HG03159 (cell line): ENCODE measurements around the gene DDX24.

Experiments
- ATAC-seq: cut with Tn5 transposase; IDR thresholded peaks from one replicate; pipeline ENCODE4 v1.9.1; 2021; ENCODE audit warnings: mild to moderate bottlenecking, moderate library complexity; ENCODE audit not compliant: unreplicated experiment

The DDX24 gene

DNA sequence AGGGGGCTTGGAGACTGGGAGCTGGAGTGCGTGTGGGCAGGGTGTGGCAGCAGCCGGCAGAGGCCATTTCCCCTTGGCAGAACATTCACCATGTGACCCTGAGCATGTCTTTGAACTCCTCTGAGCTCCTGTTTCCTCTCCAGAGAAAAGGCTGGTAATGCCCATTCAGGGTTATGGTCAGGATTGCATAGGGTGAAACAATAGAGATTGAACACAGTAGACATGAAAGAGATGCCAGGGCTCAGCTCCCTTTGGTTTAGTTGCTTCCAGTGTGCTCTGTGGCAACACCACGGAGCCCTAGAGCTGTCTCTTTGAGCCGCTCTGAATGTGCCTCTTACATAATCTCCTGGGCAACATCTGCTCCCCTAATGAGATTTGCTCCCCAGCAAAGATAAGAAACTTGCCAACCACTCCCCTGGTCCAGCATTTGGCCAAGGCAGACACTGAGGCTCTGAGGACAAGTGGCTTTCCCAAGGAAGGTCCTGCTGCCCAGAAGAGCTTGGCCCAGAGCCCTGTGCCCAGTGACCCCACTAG lies 34.1 kb upstream of the DDX24 start:
- no peak for ATAC-seq

- ATAC-seq = no peak
These were observed 33.6 kb upstream of the DDX24 start for GRCh38 chr14:94114589-94115057.

DNA sequence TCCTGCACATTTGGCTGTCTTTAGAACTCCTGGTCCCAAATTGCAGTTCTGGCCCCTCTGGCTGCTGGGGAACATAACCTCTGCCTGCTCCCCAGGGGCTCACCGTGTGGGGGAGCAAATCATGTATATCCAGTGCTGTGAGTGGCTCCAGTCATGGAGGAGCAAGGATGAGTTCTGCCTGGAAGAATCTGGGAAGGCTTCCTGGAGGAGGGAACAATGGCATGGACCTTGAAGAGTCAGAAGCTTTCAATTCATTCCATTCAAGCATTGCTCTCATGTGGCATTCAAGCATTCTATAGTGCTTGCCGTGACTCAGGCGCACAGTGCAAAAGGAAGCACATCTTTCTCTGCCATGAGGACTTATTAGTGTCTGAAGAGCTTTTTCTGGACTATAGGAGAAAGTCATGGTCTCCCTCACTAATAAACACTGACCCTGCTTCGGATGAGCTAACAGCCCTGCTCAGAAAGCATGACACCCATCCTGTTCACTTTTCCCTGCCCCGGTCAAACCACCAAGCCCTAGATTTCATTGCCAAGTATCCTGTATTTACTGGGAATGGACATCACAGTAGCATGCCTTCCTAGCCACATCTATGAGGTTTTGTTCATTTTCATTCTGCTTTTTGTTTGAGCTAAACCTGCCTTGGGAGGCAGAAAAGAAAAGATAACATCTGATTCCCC lies 33.0 kb upstream of the DDX24 start:
- no peak for ATAC-seq

GRCh38 chr14:94113490-94113889 lies 32.5 kb upstream of the DDX24 start:
- ATAC-seq = no peak

GRCh38 chr14:94113073-94113472 lies 32.1 kb upstream of the DDX24 start:
- no peak for ATAC-seq

DNA sequence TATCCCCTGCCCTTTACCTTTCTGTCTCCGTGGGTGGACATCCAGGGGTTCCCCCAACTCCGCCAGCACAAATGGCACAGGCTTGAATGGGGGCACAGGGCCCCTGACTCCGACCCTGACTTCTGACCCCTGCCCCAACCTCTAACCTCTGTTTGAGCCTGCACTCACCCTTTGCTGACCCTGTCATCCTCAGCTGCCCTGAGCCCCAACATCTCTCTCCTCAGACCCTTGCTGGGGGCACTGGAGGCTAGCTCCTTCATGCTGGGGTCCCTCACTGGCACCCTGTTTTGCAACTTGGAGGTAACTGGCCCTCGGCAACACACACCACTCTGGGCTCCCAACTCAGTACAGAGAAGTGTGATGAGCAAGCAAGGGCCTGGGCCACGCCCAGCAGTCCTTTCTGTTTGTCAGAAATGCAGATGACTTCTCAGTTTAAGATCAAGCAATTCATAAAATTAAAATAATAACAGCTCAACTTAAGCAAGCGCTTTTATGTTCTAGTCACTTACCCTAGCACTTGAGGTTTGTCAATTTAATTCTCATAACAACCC lies 31.6 kb upstream of the DDX24 start:
- no peak for ATAC-seq

DNA sequence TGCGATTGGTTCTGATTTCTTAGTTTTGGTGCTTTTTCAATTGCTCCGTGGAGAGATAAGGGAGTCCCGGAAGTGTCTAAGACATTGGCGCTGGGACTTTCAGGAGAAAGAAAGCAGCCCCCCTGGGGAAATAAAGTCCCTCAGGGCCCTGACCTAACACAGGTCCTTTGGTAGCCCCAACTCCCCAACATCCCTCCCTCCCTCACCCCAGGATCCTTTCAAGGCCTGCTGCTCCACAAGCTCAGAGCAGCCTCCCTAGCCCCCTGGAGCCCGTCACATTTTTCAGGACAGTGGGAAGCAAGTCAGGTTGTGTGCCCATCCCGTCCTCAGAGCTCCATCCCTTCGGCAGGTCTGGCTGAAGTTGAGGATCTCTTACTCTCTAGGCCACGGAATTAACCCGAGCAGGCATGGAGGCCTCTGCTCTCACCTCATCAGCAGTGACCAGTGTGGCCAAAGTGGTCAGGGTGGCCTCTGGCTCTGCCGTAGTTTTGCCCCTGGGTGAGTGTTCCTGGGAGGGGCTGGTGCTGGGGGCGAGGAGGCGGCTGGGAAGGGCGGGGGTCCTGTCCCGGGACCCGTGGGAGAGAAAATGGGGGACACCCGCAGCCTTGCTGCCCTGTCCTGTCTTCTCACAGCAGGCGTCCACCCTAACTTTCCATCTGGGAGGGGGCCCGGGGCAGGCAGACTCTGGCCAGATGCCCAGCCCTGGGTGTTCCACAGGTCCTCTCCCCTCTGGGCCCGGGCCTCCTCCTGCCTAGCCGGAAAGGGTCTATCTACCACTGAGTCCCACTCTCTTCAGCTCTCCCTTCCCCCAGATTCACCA lies 30.5 kb upstream of the DDX24 start:
- ATAC-seq = no peak

GRCh38 chr14:94110552-94111181 lies 29.7 kb upstream of the DDX24 start, which contains the start of gene IFI27:
Gene IFI27 (plus strand): TSS chr14:94110736.
- ATAC-seq = no peak

- no peak for ATAC-seq
These were observed 28.9 kb upstream of the DDX24 start for GRCh38 chr14:94109915-94110250.

DNA sequence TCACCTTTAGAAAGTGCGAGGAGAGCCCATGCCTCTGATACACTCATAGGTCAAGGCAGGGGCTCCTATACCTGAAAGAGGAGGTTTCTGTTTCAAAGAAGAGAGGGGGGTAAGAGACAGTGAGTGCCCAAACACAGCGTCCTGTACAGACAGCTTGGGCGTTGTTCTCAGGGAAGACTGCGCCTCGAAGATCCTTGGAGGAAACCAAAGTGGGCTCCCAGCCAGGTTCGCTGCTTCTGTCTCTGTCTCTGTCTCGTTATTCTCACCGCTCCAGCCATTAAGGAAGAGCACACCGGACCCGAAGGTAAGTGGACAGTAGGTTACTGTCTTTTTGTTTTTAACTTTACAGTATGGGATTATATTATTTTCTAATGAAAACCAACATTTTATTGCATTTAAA lies 23.7 kb upstream of the DDX24 start:
- no peak for ATAC-seq

GRCh38 chr14:94103554-94104150 lies 22.6 kb upstream of the DDX24 start:
- ATAC-seq = no peak

GRCh38 chr14:94102768-94103482 lies 21.9 kb upstream of the DDX24 start:
- no peak for ATAC-seq

DNA sequence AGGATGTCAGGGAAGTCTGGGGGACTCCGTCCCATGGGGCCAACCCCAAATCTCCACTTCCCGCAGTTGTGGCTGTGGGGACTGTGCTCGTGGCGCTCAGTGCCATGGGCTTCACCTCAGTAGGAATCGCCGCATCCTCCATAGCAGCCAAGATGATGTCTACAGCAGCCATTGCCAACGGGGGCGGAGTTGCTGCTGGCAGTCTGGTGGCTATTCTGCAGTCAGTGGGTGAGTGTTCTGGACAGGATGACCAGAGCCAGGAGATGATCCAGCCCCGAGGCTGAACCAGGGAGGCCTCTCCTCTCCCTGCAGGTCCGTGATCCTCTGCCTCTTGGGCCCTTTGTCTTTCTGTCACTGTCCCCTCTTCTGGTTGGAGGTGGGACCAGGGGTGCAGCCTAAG lies 20.7 kb upstream of the DDX24 start:
- ATAC-seq = no peak

- no peak for ATAC-seq
These were observed 19.8 kb upstream of the DDX24 start for GRCh38 chr14:94100847-94101246.

- ATAC-seq = no peak
These were observed 18.0 kb upstream of the DDX24 start for GRCh38 chr14:94099006-94099405.

- ATAC-seq = no peak
These were observed 17.5 kb upstream of the DDX24 start for GRCh38 chr14:94098326-94098992.

GRCh38 chr14:94097091-94097490 lies 16.1 kb upstream of the DDX24 start:
- ATAC-seq = no peak

- no peak for ATAC-seq
These were observed 12.4 kb upstream of the DDX24 start for GRCh38 chr14:94093418-94093817.

- ATAC-seq = no peak
These were observed 8.5 kb upstream of the DDX24 start for GRCh38 chr14:94089479-94089878.

- no peak for ATAC-seq
These were observed 7.5 kb upstream of the DDX24 start for GRCh38 chr14:94088516-94088915.
